GM18499 (cell line): Measurements from ENCODE around the gene TRPM5.

Source experiments
- ATAC-seq: cut with Tn5 transposase; IDR thresholded peaks from one replicate; pipeline ENCODE4 v1.9.1; 2021; ENCODE audit warnings: moderate number of reproducible peaks; ENCODE audit not compliant: insufficient read depth, unreplicated experiment

TRPM5 gene

GRCh38 chr11:2458321-2458720, 14.0 kb upstream of the TRPM5 start:
- ATAC-seq, result no peak

GRCh38 chr11:2453436-2453835, 9.1 kb upstream of the TRPM5 start:
- no peak for ATAC-seq

GRCh38 chr11:2452321-2453012, 8.2 kb upstream of the TRPM5 start:
- ATAC-seq, result no peak

DNA sequence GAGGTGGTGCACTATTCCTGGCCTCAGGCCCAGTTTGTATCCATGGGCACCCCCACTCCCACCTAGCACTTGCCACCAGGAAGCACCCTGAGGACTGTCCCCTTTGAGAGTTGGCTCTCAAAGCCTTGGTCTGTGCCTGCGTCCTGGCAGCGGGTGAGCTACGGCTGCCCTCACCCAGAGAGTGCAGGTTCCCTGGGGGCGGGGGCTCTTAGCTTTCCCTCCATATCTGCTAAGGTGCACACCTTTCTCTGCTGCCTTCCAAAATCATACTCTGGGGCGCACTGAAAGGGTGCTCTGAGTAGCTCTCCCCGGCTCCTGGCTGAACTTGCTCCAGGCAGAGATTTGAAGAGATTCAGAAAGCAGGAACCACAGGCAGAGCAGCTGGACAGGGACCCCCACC, 7.6 kb upstream of the TRPM5 start:
- no peak for ATAC-seq

DNA sequence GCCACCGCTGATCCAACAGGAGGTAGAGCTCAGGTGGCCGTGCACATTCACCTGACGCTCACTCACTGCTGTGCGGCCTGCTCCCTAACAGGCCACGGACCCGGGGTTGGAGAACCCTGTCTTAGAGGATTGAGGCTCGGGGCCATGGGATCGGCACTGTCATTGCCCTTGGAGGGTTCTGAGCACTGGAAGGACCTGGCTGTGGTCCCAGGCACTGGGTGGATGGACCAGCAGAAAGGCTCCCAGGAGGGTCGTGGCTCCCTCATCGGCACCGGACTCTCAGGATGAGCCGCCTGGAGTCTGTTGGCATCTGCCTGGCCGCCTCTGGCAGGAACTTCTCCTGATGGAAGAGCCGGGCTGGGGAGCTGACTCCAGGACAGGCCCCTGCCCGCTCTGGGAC, 7.0 kb upstream of the TRPM5 start:
- ATAC-seq, result no peak

DNA sequence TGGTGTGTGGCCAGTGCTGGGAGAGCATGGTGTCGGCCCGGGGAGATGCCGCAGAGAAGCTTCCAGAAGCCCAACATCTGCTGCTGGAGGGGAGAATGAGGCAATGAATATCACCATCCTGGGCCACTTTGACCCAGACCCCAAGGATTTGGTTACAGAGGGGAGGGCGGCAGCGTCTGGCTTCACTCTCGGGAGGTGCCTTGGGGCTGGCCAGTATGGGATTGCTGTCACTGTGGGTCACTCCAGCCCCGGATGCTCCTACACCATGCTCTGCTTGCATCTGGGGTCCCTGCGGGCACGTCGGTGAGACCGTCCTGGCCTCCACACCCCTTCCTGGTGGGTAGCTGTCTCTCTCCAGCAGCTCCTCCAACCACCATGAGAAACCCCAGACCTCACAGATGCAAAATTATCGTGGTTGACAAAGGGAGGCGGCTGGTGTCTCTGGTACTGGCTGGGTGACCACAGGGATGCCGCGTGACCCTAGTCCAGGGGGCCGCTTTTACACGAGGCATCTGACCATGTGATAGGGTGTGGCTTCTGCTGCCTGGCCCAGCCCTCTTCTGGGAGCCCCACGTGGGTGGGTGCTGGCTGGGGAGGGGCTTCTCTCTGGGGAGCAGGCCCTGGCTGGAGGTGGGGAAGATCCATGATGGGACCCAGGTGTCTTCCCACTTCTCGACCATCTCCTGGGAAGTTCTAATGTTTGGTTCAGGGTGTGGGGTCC, 6.2 kb upstream of the TRPM5 start:
- no peak for ATAC-seq

DNA sequence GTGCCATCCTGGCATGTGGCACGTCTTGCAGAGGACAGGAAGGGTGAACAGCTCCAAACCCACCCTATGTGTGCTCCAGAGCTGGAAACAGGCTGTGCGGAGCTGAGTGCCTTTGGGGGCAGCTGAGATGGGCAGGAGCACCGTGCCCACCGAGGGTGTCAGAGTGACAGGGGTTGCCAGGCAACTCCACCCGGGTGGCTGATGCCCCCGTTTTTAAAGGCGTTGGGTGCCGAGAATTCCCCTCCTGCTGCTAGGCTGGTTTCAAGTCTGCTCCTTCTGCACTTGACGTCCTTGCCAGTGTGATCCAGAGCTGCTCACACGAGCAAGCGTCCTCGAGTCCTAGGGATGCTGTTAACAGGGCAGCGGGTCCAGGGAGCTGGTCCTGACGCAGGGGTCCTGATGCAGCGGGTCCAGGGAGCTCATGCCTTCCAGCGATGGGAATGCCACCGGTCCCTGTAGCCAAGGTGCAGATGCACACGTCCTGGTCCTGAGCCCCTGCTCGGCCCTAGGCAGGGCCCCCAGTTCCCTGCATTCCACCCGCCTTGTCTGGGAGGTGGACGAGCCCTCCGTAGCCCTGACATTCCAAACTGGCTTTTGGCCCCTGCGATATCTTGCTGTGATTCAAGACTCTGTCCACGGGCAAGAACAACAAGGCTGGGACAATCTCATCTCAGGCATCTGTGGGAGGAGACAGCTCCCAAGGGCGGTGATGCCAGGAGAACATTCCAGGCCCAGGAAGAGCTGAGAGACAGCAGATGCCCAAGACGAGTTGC, 5.4 kb upstream of the TRPM5 start:
- no peak for ATAC-seq

DNA sequence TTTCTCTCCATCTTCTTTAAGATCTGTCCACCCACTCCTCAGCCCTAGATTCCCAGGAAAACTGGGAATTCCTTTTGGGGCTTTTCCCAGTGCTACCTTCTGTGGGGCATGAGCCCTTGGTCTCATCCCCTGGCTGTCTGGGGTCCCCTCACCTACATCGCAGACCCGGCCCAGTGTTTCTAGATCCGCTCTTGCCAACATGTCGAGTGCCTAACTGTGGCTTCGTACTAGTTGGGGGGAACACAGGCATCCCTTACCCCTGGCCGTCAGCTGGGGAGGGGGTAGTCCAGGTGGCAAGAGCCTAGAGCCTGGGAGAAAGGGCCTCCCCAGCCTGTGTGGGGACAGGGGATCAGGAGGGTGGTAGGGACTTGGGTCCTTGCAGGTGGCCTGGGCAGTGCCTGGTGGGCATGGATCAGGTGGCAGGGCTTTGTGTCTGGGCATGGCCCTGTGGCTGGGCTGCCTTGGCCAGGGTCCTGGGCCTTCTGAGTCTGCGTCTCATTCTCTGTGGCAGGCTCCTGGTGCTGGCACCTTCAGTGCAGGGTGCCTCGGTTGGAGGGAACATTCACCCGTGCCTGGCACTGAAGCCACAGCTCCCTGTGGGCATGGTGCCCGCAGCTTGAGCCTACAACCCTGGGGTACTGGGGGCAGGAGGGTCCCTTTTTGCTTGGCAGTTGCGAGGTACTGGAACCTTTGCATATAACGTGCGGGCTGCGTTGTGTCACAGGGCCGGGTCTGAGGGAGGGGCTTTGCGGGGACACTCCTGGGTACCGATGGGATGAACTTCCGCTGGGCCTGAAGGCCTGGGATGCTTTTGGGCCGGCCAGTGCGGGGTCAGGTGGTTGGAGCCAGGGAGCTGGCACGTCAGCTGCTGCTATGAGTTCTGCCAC, 4.6 kb upstream of the TRPM5 start:
- no peak for ATAC-seq

- no peak for ATAC-seq
These were observed 3.8 kb upstream of the TRPM5 start for GRCh38 chr11:2447951-2448650.

DNA sequence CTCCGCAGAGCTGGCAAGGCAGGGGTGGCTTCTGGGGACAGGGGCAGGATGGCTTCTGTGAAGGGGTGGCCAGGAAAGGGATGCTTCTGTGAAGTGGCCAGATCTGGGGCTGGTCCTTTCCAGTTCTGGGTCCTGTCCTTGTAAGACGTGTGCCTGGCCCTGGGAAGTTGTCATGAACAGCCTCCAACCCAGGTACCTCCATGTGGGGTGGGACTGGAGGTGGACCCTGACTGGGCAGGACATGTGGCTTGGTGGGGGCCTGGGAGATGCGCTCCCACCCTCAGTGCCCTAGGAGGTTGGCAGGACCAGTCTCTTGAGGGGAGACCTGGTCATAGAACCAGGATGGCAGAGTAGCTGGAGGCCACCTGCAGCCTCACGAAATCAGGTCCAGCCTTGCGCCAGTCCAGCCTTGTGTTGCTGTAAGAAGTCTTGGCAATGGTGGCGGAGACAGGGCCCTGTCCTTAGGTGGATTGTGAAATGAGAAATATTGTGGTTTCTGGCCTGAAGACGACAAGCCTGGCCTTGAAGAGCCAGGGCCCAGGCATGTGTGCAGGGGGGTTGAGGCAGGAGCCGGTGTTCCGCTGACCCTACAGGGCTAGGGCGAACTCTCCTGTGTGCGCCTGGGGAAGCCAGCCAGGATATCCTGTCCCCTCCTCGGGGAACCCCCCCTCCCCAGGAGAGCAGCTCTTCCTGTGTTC, 3.1 kb upstream of the TRPM5 start:
- no peak for ATAC-seq

DNA sequence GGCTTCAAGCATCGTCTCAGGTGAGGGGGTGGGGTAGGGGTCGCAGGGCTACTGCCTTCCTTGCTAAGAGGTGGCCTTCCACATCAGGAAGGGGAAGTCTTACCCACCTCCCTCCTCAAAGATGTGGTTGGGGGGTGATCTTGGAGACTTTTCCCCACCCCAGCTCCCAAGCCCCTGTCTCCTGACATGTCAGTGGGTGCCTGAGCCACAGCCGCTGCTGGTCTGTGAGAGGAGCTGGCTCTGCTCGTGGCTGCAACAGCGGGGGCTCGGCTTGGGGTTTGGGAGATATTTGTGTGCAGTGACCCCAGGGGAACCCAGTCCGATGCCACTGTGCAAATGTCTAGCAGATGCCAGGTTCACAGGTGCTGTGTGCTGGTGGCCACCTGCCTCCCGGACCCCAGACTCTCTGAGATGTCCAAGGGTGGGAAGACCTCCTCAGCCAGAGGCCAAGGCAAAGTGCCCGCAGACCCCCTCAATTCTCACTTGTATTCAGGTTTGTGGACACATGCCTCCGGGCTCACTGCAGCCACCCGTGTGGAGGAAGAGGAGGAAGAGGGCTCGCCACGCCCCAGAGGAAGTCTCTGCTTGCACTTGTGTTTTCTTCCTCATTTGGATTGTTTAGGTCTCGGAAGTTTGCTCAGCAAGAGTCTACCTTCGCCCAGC, 2.4 kb upstream of the TRPM5 start:
- ATAC-seq, result no peak

GRCh38 chr11:2445746-2446551, 1.6 kb upstream of the TRPM5 start:
- no peak for ATAC-seq

GRCh38 chr11:2444821-2445745, 769 bp upstream of the TRPM5 start, which contains the start of gene KCNQ1:
KCNQ1 (plus strand) TSS chr11:2445008; CDS start chr11:2445099, 91 bp downstream.
- ATAC-seq, result no peak

GRCh38 chr11:2443406-2443805, 908 bp downstream of the TRPM5 start:
- no peak for ATAC-seq

DNA sequence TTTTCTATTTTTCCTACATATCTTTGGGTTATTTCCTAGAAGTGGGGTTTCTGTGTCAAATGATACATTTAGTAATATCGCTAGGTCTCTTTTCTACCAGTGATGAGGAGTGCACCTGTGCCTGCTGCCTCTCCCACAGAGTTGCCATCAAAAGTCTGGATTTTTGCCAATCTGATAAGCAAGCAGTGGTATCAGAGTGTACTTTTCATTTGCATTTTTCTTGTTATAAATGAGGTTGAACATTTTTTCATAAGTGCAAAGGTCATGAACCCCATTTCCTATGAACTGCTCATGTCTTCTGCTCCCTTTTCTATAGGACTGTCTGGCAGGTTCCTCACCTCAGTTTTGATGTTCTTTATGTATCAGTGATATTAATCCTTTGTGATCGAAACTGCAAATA, 1.7 kb downstream of the TRPM5 start:
- ATAC-seq, result no peak

DNA sequence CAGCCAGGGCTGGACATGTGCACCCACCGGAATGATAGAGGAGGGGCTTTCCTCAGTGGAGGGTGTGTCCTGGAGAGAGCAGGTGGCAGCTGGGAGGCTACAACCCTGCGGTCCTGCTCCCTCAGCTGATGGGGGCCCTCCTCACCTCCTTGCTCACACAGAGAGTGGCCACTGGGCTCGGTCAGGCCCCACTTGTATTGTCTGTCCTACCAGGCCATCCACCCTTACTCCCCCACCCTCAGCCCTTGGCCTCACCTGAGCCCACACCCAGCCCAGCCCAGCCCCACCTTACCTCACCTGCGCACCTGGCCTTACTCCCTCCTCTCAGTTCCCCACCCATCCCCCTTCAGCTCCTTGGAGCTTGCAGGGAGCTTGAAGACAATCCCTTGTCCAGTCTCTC, 3.1 kb downstream of the TRPM5 start:
- no peak for ATAC-seq

- no peak for ATAC-seq
These were observed 3.7 kb downstream of the TRPM5 start for GRCh38 chr11:2440646-2441045.
